Adipocyte (in vitro differentiated cells): Measurements from ENCODE around the gene ZNF324.
"Not testable (repeated sequence)": the region's sequence is repeated elsewhere in the genome, so short reads cannot be mapped to it uniquely, and the experiment has no call there.

Experiments
- DNase-seq: peaks from one replicate; pipeline ENCODE4 v3.0.0-alpha.2; 2015; ENCODE audit warnings: low read depth
- H3K27me3 ChIP-seq: replicated peaks from 2 replicates; pipeline ENCODE4 v1.7.0; 2013; ENCODE audit warnings: mild to moderate bottlenecking, low read length, moderate library complexity; ENCODE audit not compliant: control insufficient read depth, insufficient read depth
- H3K36me3 ChIP-seq: 2 replicates; pipeline ENCODE4 v1.7.0; 2013; ENCODE audit warnings: low read length, mild to moderate bottlenecking, moderate library complexity; ENCODE audit not compliant: control insufficient read depth, insufficient read depth, severe bottlenecking
- H3K4me1 ChIP-seq: 2 replicates; pipeline ENCODE4 v1.7.0; 2013; ENCODE audit warnings: mild to moderate bottlenecking, low read length, moderate library complexity; ENCODE audit not compliant: control insufficient read depth, insufficient read depth
- H3K4me3 ChIP-seq: 2 replicates; pipeline ENCODE4 v1.7.0; 2013; ENCODE audit warnings: mild to moderate bottlenecking, low read length, moderate library complexity
- H3K9ac ChIP-seq: 2 replicates; pipeline ENCODE4 v1.7.0; 2013; ENCODE audit warnings: mild to moderate bottlenecking, low read length, moderate library complexity
- H3K9me3 ChIP-seq: 2 replicates; pipeline ENCODE4 v1.7.0; 2013; ENCODE audit warnings: mild to moderate bottlenecking, low read length, moderate library complexity; ENCODE audit not compliant: control insufficient read depth

The ZNF324 gene

GRCh38 chr19:58451358-58452101 is 15.3 kb upstream of the ZNF324 start, which contains the start of gene ZNF324B:
Gene ZNF324B (plus strand): TSS chr19:58451622. CDS start chr19:58453702, 2,080 bp downstream.
- H3K36me3 ChIP-seq, result peaks cover 17% of the 10 kb centered on the region
- no peaks in the 10 kb centered on the region for H3K27me3 ChIP-seq
- peaks cover 5% of the 10 kb centered on the region for H3K4me1 ChIP-seq
- peak; percentile 99 for DNase-seq
- peak within 1 kb of the TSS; percentile 90 for H3K9ac ChIP-seq
- no peaks in the 10 kb centered on the region for H3K9me3 ChIP-seq
- peak within 1 kb of the TSS; percentile 92 for H3K4me3 ChIP-seq

GRCh38 chr19:58453743-58454142 is 13.1 kb upstream of the ZNF324 start:
- peaks cover 5% of the 10 kb centered on the region for H3K4me1 ChIP-seq
- no peak overlapping the region for H3K9ac ChIP-seq
- H3K9me3 ChIP-seq, result no peaks in the 10 kb centered on the region
- H3K36me3 ChIP-seq, result peaks cover 26% of the 10 kb centered on the region
- no peak overlapping the region for H3K4me3 ChIP-seq
- H3K27me3 ChIP-seq, result no peaks in the 10 kb centered on the region
- DNase-seq, result no peak

GRCh38 chr19:58455306-58455705 is 11.6 kb upstream of the ZNF324 start:
- H3K27me3 ChIP-seq, result no peaks in the 10 kb centered on the region
- no peak overlapping the region for H3K9ac ChIP-seq
- DNase-seq, result no peak
- no peak overlapping the region for H3K4me3 ChIP-seq
- H3K4me1 ChIP-seq, result peaks cover 5% of the 10 kb centered on the region
- H3K9me3 ChIP-seq, result no peaks in the 10 kb centered on the region
- H3K36me3 ChIP-seq, result peaks cover 26% of the 10 kb centered on the region

- Histone ChIP-seq H3K36me3 (peaks cover 26% of the 10 kb centered on the region), H3K27me3 (no peaks in the 10 kb centered on the region), H3K9ac (no peak overlapping the region), H3K4me1 (peaks cover under 1% of the 10 kb centered on the region), H3K4me3 (no peak overlapping the region), H3K9me3 (no peaks in the 10 kb centered on the region)
- DNase-seq, result no peak
These were observed 10.8 kb upstream of the ZNF324 start for GRCh38 chr19:58456111-58456510.

GRCh38 chr19:58460039-58460438 is 6.8 kb upstream of the ZNF324 start:
- H3K4me1 ChIP-seq, result no peaks in the 10 kb centered on the region
- H3K9ac ChIP-seq, result no peak overlapping the region
- no peaks in the 10 kb centered on the region for H3K27me3 ChIP-seq
- peaks cover 12% of the 10 kb centered on the region for H3K36me3 ChIP-seq
- no peak overlapping the region for H3K4me3 ChIP-seq
- no peaks in the 10 kb centered on the region for H3K9me3 ChIP-seq
- DNase-seq, result no peak

GRCh38 chr19:58466089-58466759 is 656 bp upstream of the ZNF324 start:
- H3K36me3 ChIP-seq, result peaks cover 11% of the 10 kb centered on the region
- H3K9me3 ChIP-seq, result no peaks in the 10 kb centered on the region
- no peak for DNase-seq
- no peaks in the 10 kb centered on the region for H3K27me3 ChIP-seq
- H3K4me1 ChIP-seq, result peaks cover 14% of the 10 kb centered on the region
- H3K9ac ChIP-seq, result peak overlapping the region; percentile 91
- peak overlapping the region; percentile 96 for H3K4me3 ChIP-seq

GRCh38 chr19:58468216-58468839 is 1.4 kb downstream of the ZNF324 start:
- Histone ChIP-seq H3K4me1 (peaks cover 14% of the 10 kb centered on the region), H3K9ac (peak overlapping the region; percentile 53), H3K27me3 (no peaks in the 10 kb centered on the region), H3K36me3 (peaks cover 24% of the 10 kb centered on the region), H3K9me3 (no peaks in the 10 kb centered on the region), H3K4me3 (peak overlapping the region; percentile 96)
- DNase-seq, result peak; percentile 7

- peaks cover 15% of the 10 kb centered on the region for H3K4me1 ChIP-seq
- no peaks in the 10 kb centered on the region for H3K9me3 ChIP-seq
- peaks cover 24% of the 10 kb centered on the region for H3K36me3 ChIP-seq
- H3K9ac ChIP-seq, result no peak overlapping the region
- H3K27me3 ChIP-seq, result no peaks in the 10 kb centered on the region
- DNase-seq, result no peak
- no peak overlapping the region for H3K4me3 ChIP-seq
These were observed 2.5 kb downstream of the ZNF324 start for GRCh38 chr19:58469241-58470013.

GRCh38 chr19:58470837-58471543 is 4.1 kb downstream of the ZNF324 start:
- not testable (repeated sequence) for H3K9me3 ChIP-seq, H3K27me3 ChIP-seq, H3K4me3 ChIP-seq, H3K9ac ChIP-seq, DNase-seq
- peaks cover 26% of the 10 kb centered on the region for H3K4me1 ChIP-seq
- peaks cover 24% of the 10 kb centered on the region for H3K36me3 ChIP-seq

GRCh38 chr19:58471736-58472135 is 4.9 kb downstream of the ZNF324 start:
- peaks cover 24% of the 10 kb centered on the region for H3K36me3 ChIP-seq
- peaks cover 31% of the 10 kb centered on the region for H3K4me1 ChIP-seq
- H3K9ac ChIP-seq, result no peak overlapping the region
- DNase-seq, result no peak
- no peaks in the 10 kb centered on the region for H3K9me3 ChIP-seq
- H3K27me3 ChIP-seq, result no peaks in the 10 kb centered on the region
- H3K4me3 ChIP-seq, result no peak overlapping the region
